Esophagus squamous epithelium (tissue), 5 donors: ENCODE data around the gene ESYT2. TPM values are rescaled to one million over a fixed set of nuclear protein-coding genes. Genes with fewer than 3 reads are reported as not detected.

Experiments used
- DNase-seq: peaks from one replicate; lab custom pipeline; 2025; lab: John Stamatoyannopoulos, UW
- H3K27ac ChIP-seq, 4 donors: fragments of 200-600 bp; sonication (generic); one replicate each; pipeline ENCODE4 v1.5.1; 2016 to 2019; ENCODE audit warnings: mild to moderate bottlenecking in 1 of 4
- H3K27me3 ChIP-seq, 4 donors: fragments of 200-600 bp; sonication (generic); 1 replicate in 3 of 4; 2 replicates in 1 of 4; pipeline versions ENCODE4 v1.5.1 to v1.6.0; 2017 to 2021; ENCODE audit warnings: antibody characterized with exemption in 1 of 4
- H3K36me3 ChIP-seq, 3 donors: fragments of 200-600 bp; sonication (generic); one replicate each; pipeline ENCODE4 v1.5.1; 2016 to 2019
- H3K4me1 ChIP-seq, 3 donors: fragments of 200-600 bp; sonication (generic); one replicate each; pipeline ENCODE4 v1.5.1; 2017 to 2019
- H3K4me3 ChIP-seq, 4 donors: fragments of 200-600 bp; sonication (generic); 1 replicate in 3 of 4; 2 replicates in 1 of 4; pipeline ENCODE4 v1.5.1; 2016 to 2019; ENCODE audit warnings: mild to moderate bottlenecking in 2 of 4, moderate library complexity in 1 of 4
- H3K9me3 ChIP-seq, 3 donors: fragments of 200-600 bp; sonication (generic); one replicate each; pipeline ENCODE4 v1.5.1; 2016 to 2019
- CTCF ChIP-seq, 6 experiments: fragments of 450-650 bp in 4 of 6; fragments of 200-600 bp in 2 of 6; sonication (generic) in 2 of 6; IDR thresholded peaks; one replicate each; pipeline ENCODE4 v1.5.1; 2016 to 2019; ENCODE audit warnings: antibody characterized with exemption in 6 of 6, mild to moderate bottlenecking in 4 of 6, moderate library complexity in 4 of 6
- POLR2A ChIP-seq, 4 donors: fragments of 450-650 bp; IDR thresholded peaks; one replicate each; pipeline ENCODE4 v1.6.1; 2017; ENCODE audit warnings: antibody characterized with exemption in 4 of 4, mild to moderate bottlenecking in 4 of 4, moderate library complexity in 3 of 4
- WGBS, 2 donors: methylation state at CpG; one replicate each; pipeline ENCODE4 v1.1.5; 2018; 5-methylcytosine and 5-hydroxymethylcytosine counted together
- intact Hi-C: fragments of 100-400 bp; cut with DNase I; formaldehyde crosslinking; loops from one replicate; pipeline ENCODE4 v1.15.0; 2022
- total RNA-seq, 4 donors: library from RNA; depleted of rRNA; stranded (reverse); fragments of >200 nt; gene quantifications; one replicate each; pipeline ENCODE4 v1.1.0, GENCODE V29; 2016
- donor health status: DM: yes; HTN: yes; CAD: no.

The ESYT2 gene
- total RNA-seq, 4 donors from 2014 or later = 52.1 to 94.2 (median 60.5) TPM

GRCh38 chr7:158767707-158768106 lies 61.6 kb downstream of the ESYT2 start:
- intact Hi-C loops = no loop called here
- H3K36me3 ChIP-seq = peaks cover 0 to 89% (median 12%) of the 10 kb centered on the region in 3 donors
- no peak overlapping the region for H3K27ac ChIP-seq
- H3K4me1 ChIP-seq = no peaks in the 10 kb centered on the region
- H3K4me3 ChIP-seq = no peak overlapping the region
- no peaks in the 10 kb centered on the region for H3K27me3 ChIP-seq
- 85 to 88% methylated on average over 4 of the region's 4 CpGs for WGBS, 2 donors
- TF ChIP-seq POLR2A (IDR thresholded peaks at IDR 0.05) = no peak
- TF ChIP-seq CTCF (IDR thresholded peaks at IDR 0.05) = no peak
- no peaks in the 10 kb centered on the region for H3K9me3 ChIP-seq
- DNase-seq = no peak

GRCh38 chr7:158766570-158767281 lies 62.6 kb downstream of the ESYT2 start:
- intact Hi-C loops = no loop called here
- DNase-seq = no peak
- TF ChIP-seq POLR2A (IDR thresholded peaks at IDR 0.05) = no peak
- TF ChIP-seq CTCF (IDR thresholded peaks at IDR 0.05) = no peak
- no peaks in the 10 kb centered on the region for H3K4me1 ChIP-seq
- H3K27ac ChIP-seq = no peak overlapping the region
- no peak overlapping the region for H3K4me3 ChIP-seq
- no peaks in the 10 kb centered on the region for H3K27me3 ChIP-seq
- peaks cover 0 to 89% (median 12%) of the 10 kb centered on the region in 3 donors for H3K36me3 ChIP-seq
- 74 to 80% methylated on average over 6 of the region's 6 CpGs for WGBS, 2 donors
- no peaks in the 10 kb centered on the region for H3K9me3 ChIP-seq

- TF ChIP-seq POLR2A (IDR thresholded peaks at IDR 0.05) (no peak), CTCF (IDR thresholded peaks at IDR 0.05) (no peak)
- DNase-seq = no peak
- Histone ChIP-seq H3K4me1 (no peaks in the 10 kb centered on the region), H3K27me3 (no peaks in the 10 kb centered on the region), H3K36me3 (peaks cover 0 to 95% (median 15%) of the 10 kb centered on the region in 3 donors), H3K27ac (no peak overlapping the region), H3K4me3 (no peak overlapping the region), H3K9me3 (no peaks in the 10 kb centered on the region)
- intact Hi-C loops = no loop called here
- 86 to 93% methylated on average over 6 to 7 of the region's 7 CpGs for WGBS, 2 donors
Measured at GRCh38 chr7:158765020-158765419, 64.3 kb downstream of the ESYT2 start.

GRCh38 chr7:158763454-158764033 lies 65.8 kb downstream of the ESYT2 start:
- DNase-seq = no peak
- Histone ChIP-seq H3K9me3 (no peaks in the 10 kb centered on the region), H3K4me1 (no peaks in the 10 kb centered on the region), H3K27me3 (no peaks in the 10 kb centered on the region), H3K36me3 (peaks cover 0 to 99% (median 26%) of the 10 kb centered on the region in 3 donors), H3K4me3 (no peak overlapping the region), H3K27ac (no peak overlapping the region)
- intact Hi-C loops = no loop called here
- TF ChIP-seq CTCF (IDR thresholded peaks at IDR 0.05) (no peak), POLR2A (IDR thresholded peaks at IDR 0.05) (no peak)
- 94 to 97% methylated on average over 13 to 14 of the region's 14 CpGs for WGBS, 2 donors

- H3K36me3 ChIP-seq = peaks cover 0 to 100% (median 21%) of the 10 kb centered on the region in 3 donors
- no peaks in the 10 kb centered on the region for H3K9me3 ChIP-seq
- H3K27ac ChIP-seq = no peak overlapping the region
- no peaks in the 10 kb centered on the region for H3K4me1 ChIP-seq
- DNase-seq = no peak
- intact Hi-C loops = no loop called here
- no peak overlapping the region for H3K4me3 ChIP-seq
- TF ChIP-seq CTCF (IDR thresholded peaks at IDR 0.05) (no peak), POLR2A (IDR thresholded peaks at IDR 0.05) (no peak)
- no peaks in the 10 kb centered on the region for H3K27me3 ChIP-seq
- 93% methylated on average over 12 of the region's 12 CpGs for WGBS, 2 donors
Measured at GRCh38 chr7:158761945-158762344, 67.4 kb downstream of the ESYT2 start.
